Measurements from ENCODE around the gene UBAC1.

DNA sequence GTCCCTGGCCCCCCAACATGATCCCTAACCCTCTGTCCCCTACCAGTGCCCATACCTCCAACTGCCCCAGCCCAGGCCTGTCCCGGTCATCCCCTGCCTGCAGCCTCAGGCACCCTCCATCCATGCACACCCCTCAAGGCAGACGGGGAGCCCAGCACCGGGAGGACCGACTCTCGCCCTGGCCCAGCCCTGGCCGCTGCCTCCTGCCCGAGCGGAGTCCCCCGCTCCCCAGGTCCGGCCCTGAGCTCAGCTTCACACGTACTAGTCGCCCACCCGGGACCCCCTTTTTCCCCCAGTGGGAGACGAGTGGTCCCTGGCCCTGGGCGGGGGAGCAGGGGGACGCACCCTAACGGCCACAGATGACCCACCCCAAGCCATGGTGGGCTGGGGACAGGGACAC lies 49.0 kb upstream of the UBAC1 start:
- TF ChIP-seq CTCF (conservative IDR thresholded peaks at IDR 0.05): no peak
- TF ChIP-seq ZFX (IDR thresholded peaks at IDR 0.05): no peak
